Keratinocyte (primary cell): ENCODE data around the gene HOXD4. TPM values are rescaled to one million over a fixed set of nuclear protein-coding genes. Genes with fewer than 3 reads are reported as not detected.
A peak's percentile ranks its signal among the peaks of the same experiment; 100 is the strongest.

Source experiments
- DNase-seq: peaks from one replicate; pipeline ENCODE4 v3.0.0-alpha.2; 2011; ENCODE audit warnings: low read depth, missing footprints, low spot score
- FAIRE-seq: peaks from 2 replicates; lab custom pipeline; 2011; peaks lifted over from hg19 to GRCh38; lab: Jason Lieb, UNC
- H2AFZ ChIP-seq: 2 replicates; pipeline ENCODE4 v1.6.0; 2012; ENCODE audit warnings: low read length, control low read depth, inconsistent platforms; ENCODE audit not compliant: control insufficient read depth
- H3K27ac ChIP-seq: 2 replicates; pipeline ENCODE4 v1.5.1; 2011; ENCODE audit warnings: low read length; ENCODE audit not compliant: control insufficient read depth, insufficient read depth
- H3K27me3 ChIP-seq: 3 replicates; pipeline ENCODE4 v1.6.0; 2011; ENCODE audit warnings: low read length; ENCODE audit not compliant: control insufficient read depth, insufficient read depth; ENCODE audit errors: extremely low read depth
- H3K36me3 ChIP-seq, 2 experiments: 2 replicates in 1 of 2; 3 replicates in 1 of 2; pipeline ENCODE4 v1.5.1; 2011; ENCODE audit warnings: low read length in 2 of 2, mild to moderate bottlenecking in 1 of 2; ENCODE audit not compliant: control insufficient read depth in 2 of 2, insufficient read depth in 2 of 2; ENCODE audit errors: extremely low read depth in 1 of 2
- H3K4me1 ChIP-seq: 3 replicates; pipeline ENCODE4 v1.5.1; 2011; ENCODE audit warnings: low read length; ENCODE audit not compliant: control insufficient read depth, insufficient read depth; ENCODE audit errors: extremely low read depth
- H3K4me2 ChIP-seq: 3 replicates; pipeline ENCODE4 v1.6.0; 2011; ENCODE audit warnings: low read depth, low read length; ENCODE audit not compliant: control insufficient read depth, insufficient read depth; ENCODE audit errors: extremely low read depth
- H3K4me3 ChIP-seq, 3 experiments: fragments of 200-600 bp in 1 of 3; sonication (generic) in 1 of 3; 2 replicates in 2 of 3; 3 replicates in 1 of 3; pipeline ENCODE4 v1.5.1; 2011 to 2016; ENCODE audit warnings: low read length in 3 of 3, mild to moderate bottlenecking in 3 of 3, control low read depth in 2 of 3, inconsistent platforms in 1 of 3, low read depth in 1 of 3, mixed read lengths in 1 of 3, mixed run types in 1 of 3, moderate library complexity in 1 of 3; ENCODE audit not compliant: control insufficient read depth in 2 of 3, insufficient read depth in 2 of 3; ENCODE audit errors: extremely low read depth in 1 of 3
- H3K79me2 ChIP-seq: 2 replicates; pipeline ENCODE4 v1.6.0; 2012; ENCODE audit warnings: low read length; ENCODE audit not compliant: control insufficient read depth, insufficient read depth
- H3K9ac ChIP-seq: 3 replicates; pipeline ENCODE4 v1.6.0; 2011; ENCODE audit warnings: low read length; ENCODE audit not compliant: control insufficient read depth, insufficient read depth; ENCODE audit errors: extremely low read depth
- H3K9me1 ChIP-seq: 3 replicates; pipeline ENCODE4 v1.6.0; 2011; ENCODE audit warnings: low read length; ENCODE audit not compliant: control insufficient read depth, insufficient read depth; ENCODE audit errors: extremely low read depth
- H3K9me3 ChIP-seq: 2 replicates; pipeline ENCODE4 v1.5.1; 2012; ENCODE audit warnings: low read depth, low read length; ENCODE audit not compliant: control insufficient read depth
- H4K20me1 ChIP-seq: 3 replicates; pipeline ENCODE4 v1.6.0; 2011; ENCODE audit warnings: low read length; ENCODE audit not compliant: control insufficient read depth, insufficient read depth; ENCODE audit errors: extremely low read depth
- CTCF ChIP-seq, 3 experiments: IDR thresholded peaks in 1 of 3; conservative IDR thresholded peaks in 1 of 3; optimal IDR thresholded peaks in 1 of 3; 2 replicates in 2 of 3; 3 replicates in 1 of 3; pipeline versions ENCODE3 to v1.5.1; 2011; ENCODE audit warnings: low read length in 3 of 3, mild to moderate bottlenecking in 3 of 3, moderate library complexity in 2 of 3, control low read depth in 1 of 3, inconsistent platforms in 1 of 3; ENCODE audit not compliant: insufficient read depth in 2 of 3; ENCODE audit errors: extremely low read depth in 1 of 3
- EZH2 ChIP-seq: IDR thresholded peaks from one replicate; pipeline ENCODE4 v1.6.1; 2012; ENCODE audit warnings: inconsistent platforms, mild to moderate bottlenecking, low read length, moderate library complexity
- dilution Hi-C: fragments of 300-500 bp; cut with MboI; formaldehyde crosslinking; loops from one replicate; pipeline ENCODE4 v1.7.0; 2020; ENCODE audit warnings: low sequenced_read_pairs; ENCODE audit not compliant: extremely low pct_ligation_motif_present
- polyA plus RNA-seq, 5 experiments: library from polyadenylated mRNA; depleted of rRNA in 3 of 5; stranded (reverse) in 3 of 5; stranded (forward) in 1 of 5; unstranded in 1 of 5; fragments of >200 nt; gene quantifications; 1 replicate in 1 of 5; 2 replicates in 3 of 5; 3 replicates in 1 of 5; pipeline versions ENCODE4 v1.2.1 to v1.2.3, GENCODE V29; 2011 to 2012; ENCODE audit warnings: missing spikeins in 2 of 5, low read depth in 1 of 5, low replicate concordance in 1 of 5

Gene HOXD4
- polyA plus RNA-seq, 1 donor (not counting 4 experiments of a cell fraction or from before 2014, with no cell fraction given) = not detected

DNA sequence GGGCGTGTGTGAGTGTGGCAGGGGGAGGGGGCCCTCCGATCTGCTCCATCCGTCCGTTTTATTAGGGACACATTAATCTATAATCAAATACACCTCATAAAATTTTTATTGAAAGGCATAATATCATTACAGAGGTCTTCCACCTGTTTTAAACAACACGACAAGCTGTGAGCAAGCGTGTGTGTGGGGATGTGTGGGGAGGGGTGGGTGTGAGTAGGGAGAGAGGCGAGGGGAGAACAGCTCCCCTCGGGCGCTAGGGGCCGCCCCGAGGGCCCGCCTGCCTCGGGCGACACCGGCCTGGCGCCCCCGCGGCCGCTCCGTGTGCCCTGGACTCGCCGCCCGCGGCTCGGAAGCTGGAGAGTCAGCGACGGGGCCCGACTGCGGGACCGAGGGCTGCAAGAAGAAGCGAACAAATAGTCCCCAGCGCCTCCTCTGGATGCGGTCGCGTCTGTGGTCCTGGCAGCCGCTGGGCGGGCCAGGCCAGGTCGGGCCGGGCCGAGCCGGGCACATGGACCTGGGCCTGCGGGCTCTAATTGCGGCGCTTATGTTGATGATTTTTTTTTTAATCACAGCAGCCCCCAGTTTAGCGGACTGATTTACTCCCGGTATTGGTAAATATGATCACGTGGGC lies 29.2 kb upstream of the HOXD4 start:
- H3K27ac ChIP-seq = no peak overlapping the region
- no peaks in the 10 kb centered on the region for H3K9me1 ChIP-seq
- peak overlapping the region in 2 of 3 experiments; percentile 2 to 13 for H3K4me3 ChIP-seq
- no peak for TF ChIP-seq EZH2
- TF ChIP-seq CTCF (optimal IDR thresholded peaks at IDR 0.05 in 1 of 3, IDR thresholded peaks at IDR 0.05 in 1 of 3, conservative IDR thresholded peaks at IDR 0.05 in 1 of 3; ENCODE audit: extremely low read depth in 1 of 3, insufficient read depth in 2 of 3, low read length in 3 of 3) = no peak
- no peak overlapping the region for H3K4me2 ChIP-seq
- H3K9me3 ChIP-seq = no peaks in the 10 kb centered on the region
- FAIRE-seq = no peak
- dilution Hi-C loops = no loop called here
- H4K20me1 ChIP-seq = no peaks in the 10 kb centered on the region
- no peak overlapping the region for H2AFZ ChIP-seq
- DNase-seq = no peak
- peaks cover 95% of the 10 kb centered on the region for H3K27me3 ChIP-seq
- H3K9ac ChIP-seq = no peak overlapping the region
- no peaks in the 10 kb centered on the region for H3K36me3 ChIP-seq
- no peaks in the 10 kb centered on the region for H3K4me1 ChIP-seq
- H3K79me2 ChIP-seq = no peaks in the 10 kb centered on the region

GRCh38 chr2:176122683-176123410 lies 28.5 kb upstream of the HOXD4 start, which contains the start of gene HOXD9:
TSS of gene HOXD9 (plus strand) at chr2:176122719. CDS start at chr2:176122769, 50 bp downstream.
- H3K4me3 ChIP-seq = peak within 1 kb of the TSS in 2 of 3 experiments; percentile 2 to 13
- H3K9me1 ChIP-seq = no peaks in the 10 kb centered on the region
- peaks cover 93% of the 10 kb centered on the region for H3K27me3 ChIP-seq
- no peaks in the 10 kb centered on the region for H4K20me1 ChIP-seq
- no peaks in the 10 kb centered on the region for H3K4me1 ChIP-seq
- FAIRE-seq (no peak), DNase-seq (no peak)
- H3K9ac ChIP-seq = no peak within 1 kb of the TSS
- no peaks in the 10 kb centered on the region for H3K79me2 ChIP-seq
- H3K9me3 ChIP-seq = no peaks in the 10 kb centered on the region
- no peak within 1 kb of the TSS for H2AFZ ChIP-seq
- no peak within 1 kb of the TSS for H3K27ac ChIP-seq
- dilution Hi-C loops = no loop called here
- no peaks in the 10 kb centered on the region for H3K36me3 ChIP-seq
- H3K4me2 ChIP-seq = no peak within 1 kb of the TSS
- TF ChIP-seq EZH2 = peak; percentile 71
- TF ChIP-seq CTCF (optimal IDR thresholded peaks at IDR 0.05 in 1 of 3, IDR thresholded peaks at IDR 0.05 in 1 of 3, conservative IDR thresholded peaks at IDR 0.05 in 1 of 3; ENCODE audit: extremely low read depth in 1 of 3, insufficient read depth in 2 of 3, low read length in 3 of 3) = no peak
